GM23248 (cell line): Measurements from ENCODE around the gene RARG. TPM values are rescaled to one million over a fixed set of nuclear protein-coding genes. Genes with fewer than 3 reads are reported as not detected.

Experiments used
- DNase-seq: peaks from one replicate; pipeline ENCODE4 v3.0.0-alpha.2; 2015
- H2AFZ ChIP-seq: fragments of 200-600 bp; sonication (generic); 2 replicates; pipeline ENCODE4 v1.6.1; 2016; ENCODE audit warnings: antibody characterized with exemption
- H3F3A ChIP-seq: fragments of 200-600 bp; sonication (generic); 2 replicates; pipeline ENCODE4 v1.6.1; 2016; ENCODE audit warnings: mild to moderate bottlenecking, antibody characterized with exemption, mixed run types; ENCODE audit not compliant: insufficient read depth
- H3K27ac ChIP-seq: fragments of 200-600 bp; sonication (generic); 2 replicates; pipeline ENCODE4 v1.5.1; 2016; ENCODE audit warnings: mild to moderate bottlenecking
- H3K27me3 ChIP-seq: fragments of 200-600 bp; sonication (generic); replicated peaks from 2 replicates; pipeline ENCODE4 v1.6.1; 2016; ENCODE audit warnings: mild to moderate bottlenecking; ENCODE audit not compliant: insufficient read depth
- H3K36me3 ChIP-seq: fragments of 200-600 bp; sonication (generic); 2 replicates; pipeline ENCODE4 v1.6.1; 2016; ENCODE audit warnings: low read depth, mild to moderate bottlenecking
- H3K4me1 ChIP-seq: fragments of 200-600 bp; sonication (generic); 2 replicates; pipeline ENCODE4 v1.6.1; 2016; ENCODE audit warnings: mild to moderate bottlenecking; ENCODE audit not compliant: insufficient read depth
- H3K4me2 ChIP-seq: fragments of 200-600 bp; sonication (generic); one replicate; pipeline ENCODE4 v1.6.1; 2016; ENCODE audit warnings: mild to moderate bottlenecking; ENCODE audit not compliant: unreplicated experiment
- H3K4me3 ChIP-seq: fragments of 200-600 bp; sonication (generic); 2 replicates; pipeline ENCODE4 v1.5.1; 2016; ENCODE audit warnings: mild to moderate bottlenecking
- H3K79me2 ChIP-seq: fragments of 200-600 bp; sonication (generic); 2 replicates; pipeline ENCODE4 v1.6.1; 2016; ENCODE audit warnings: mild to moderate bottlenecking; ENCODE audit not compliant: insufficient read depth
- H3K9ac ChIP-seq: fragments of 200-600 bp; sonication (generic); 2 replicates; pipeline ENCODE4 v1.6.1; 2016; ENCODE audit warnings: mild to moderate bottlenecking
- H3K9me2 ChIP-seq: fragments of 200-600 bp; sonication (generic); 2 replicates; pipeline ENCODE4 v1.6.1; 2016; ENCODE audit warnings: mixed run types, mild to moderate bottlenecking, moderate library complexity; ENCODE audit not compliant: insufficient read depth
- H3K9me3 ChIP-seq: fragments of 200-600 bp; sonication (generic); one replicate; pipeline ENCODE4 v1.6.1; 2017; ENCODE audit warnings: low read depth
- H4K20me1 ChIP-seq: fragments of 200-600 bp; sonication (generic); 2 replicates; pipeline ENCODE4 v1.6.0; 2016; ENCODE audit not compliant: insufficient read depth
- EZH2 ChIP-seq: fragments of 200-600 bp; sonication (generic); IDR thresholded peaks from 2 replicates; pipeline ENCODE4 v1.6.1; 2018; ENCODE audit warnings: antibody characterized with exemption, mild to moderate bottlenecking; ENCODE audit not compliant: insufficient read depth, poor library complexity, severe bottlenecking
- EZH2phosphoT487 ChIP-seq: fragments of 200-600 bp; sonication (generic); IDR thresholded peaks from 2 replicates; pipeline ENCODE4 v1.6.1; 2018; ENCODE audit warnings: antibody characterized with exemption, moderate library complexity, mild to moderate bottlenecking, low read depth; ENCODE audit not compliant: insufficient read depth
- WGBS, 2 experiments: methylation state at CpG; one replicate each; pipeline ENCODE4 v1.1.6; 2015 to 2017; ENCODE audit warnings: low lambda C conversion rate in 2 of 2, low coverage in 1 of 2; ENCODE audit errors: missing lambda C conversion rate in 2 of 2; 5-methylcytosine and 5-hydroxymethylcytosine counted together
- in situ Hi-C: fragments of 300-500 bp; cut with MboI; formaldehyde crosslinking; loops from 2 replicates; pipeline ENCODE4 v1.15.0; 2020
- polyA plus RNA-seq: library from polyadenylated mRNA; unstranded; fragments of >200 nt; fragmentation: Nextera tagmentation; extraction: Ambion mirVana; gene quantifications from 2 replicates; pipeline ENCODE4 v1.2.1, GENCODE V29; 2016
- total RNA-seq: library from RNA; depleted of rRNA; stranded (reverse); fragments of >200 nt; shearing (Covaris generic); gene quantifications from 2 replicates; pipeline ENCODE4 v1.2.3, GENCODE V29; 2014

The RARG gene
- total and polyA plus RNA-seq, 2 experiments from 2014 or later = 75.3 to 116 TPM

- H3K9me2 ChIP-seq = no peaks in the 10 kb centered on the region
- H3K9me3 ChIP-seq = no peaks in the 10 kb centered on the region
- whole genome bisulfite sequencing, 2 experiments = 92 to 94% methylated on average over 10 of the region's 10 CpGs
- H3K4me3 ChIP-seq = no peak overlapping the region
- H3K9ac ChIP-seq = no peak overlapping the region
- TF ChIP-seq EZH2 (no peak), EZH2phosphoT487 (no peak)
- H3K27ac ChIP-seq = no peak overlapping the region
- no peaks in the 10 kb centered on the region for H3K36me3 ChIP-seq
- H3K4me2 ChIP-seq = no peak overlapping the region
- no peaks in the 10 kb centered on the region for H4K20me1 ChIP-seq
- no peak for DNase-seq
- H3F3A ChIP-seq = no peaks in the 10 kb centered on the region
- in situ Hi-C loops = no loop called here
- no peaks in the 10 kb centered on the region for H3K4me1 ChIP-seq
- no peaks in the 10 kb centered on the region; the same call in 1 of the 2 replicates for H3K27me3 ChIP-seq
- H3K79me2 ChIP-seq = no peaks in the 10 kb centered on the region
- H2AFZ ChIP-seq = no peak overlapping the region
These were observed 7.7 kb upstream of the RARG start for GRCh38 chr12:53239643-53240258.

DNA sequence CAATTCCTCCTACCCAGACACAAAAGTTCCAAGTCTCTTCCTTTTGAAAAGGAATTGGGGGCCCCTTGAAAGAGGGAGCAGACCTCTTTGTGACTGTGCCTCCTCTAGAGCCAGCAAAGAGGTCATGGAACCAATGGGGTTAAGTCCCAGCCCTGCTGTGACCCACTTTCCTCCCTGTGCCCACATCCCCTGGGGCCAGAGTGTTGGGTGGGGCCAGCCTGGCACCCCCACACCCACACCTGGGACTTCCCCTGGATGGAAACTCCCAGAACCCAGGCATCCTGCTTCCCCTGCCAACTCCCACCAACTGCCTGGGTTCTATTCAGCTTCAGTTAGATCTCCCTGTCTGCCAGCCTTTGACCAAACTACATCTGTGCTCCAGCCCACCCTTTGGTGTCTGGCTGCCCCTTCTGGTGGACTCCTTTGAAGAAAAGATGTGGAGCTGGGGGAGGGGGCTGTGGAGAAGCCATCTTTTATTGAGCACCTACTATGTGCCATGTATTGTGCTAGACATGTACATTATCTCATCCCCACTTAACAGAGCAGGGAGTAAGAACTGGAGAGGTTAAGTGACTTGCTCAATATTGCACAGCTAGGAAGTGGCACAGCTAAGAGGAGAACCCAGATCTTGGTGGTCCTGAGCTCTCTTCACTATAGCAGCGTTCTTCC is 4.6 kb upstream of the RARG start:
- Histone ChIP-seq H3K9me3 (no peaks in the 10 kb centered on the region), H3K9ac (no peak overlapping the region), H3K9me2 (no peaks in the 10 kb centered on the region), H4K20me1 (no peaks in the 10 kb centered on the region), H3K79me2 (peaks cover under 1% of the 10 kb centered on the region; the same call in 1 of the 2 replicates), H3K4me1 (peaks cover 21% of the 10 kb centered on the region), H3F3A (peaks cover 4% of the 10 kb centered on the region; the same call in 1 of the 2 replicates), H2AFZ (no peak overlapping the region), H3K4me3 (no peak overlapping the region), H3K27me3 (no peaks in the 10 kb centered on the region), H3K36me3 (no peaks in the 10 kb centered on the region), H3K4me2 (no peak overlapping the region), H3K27ac (no peak overlapping the region)
- 76 to 83% methylated on average over 1 of the region's 1 CpG for WGBS, 2 experiments
- TF ChIP-seq EZH2phosphoT487 (no peak), EZH2 (no peak)
- in situ Hi-C loops = no loop called here
- DNase-seq = no peak

DNA sequence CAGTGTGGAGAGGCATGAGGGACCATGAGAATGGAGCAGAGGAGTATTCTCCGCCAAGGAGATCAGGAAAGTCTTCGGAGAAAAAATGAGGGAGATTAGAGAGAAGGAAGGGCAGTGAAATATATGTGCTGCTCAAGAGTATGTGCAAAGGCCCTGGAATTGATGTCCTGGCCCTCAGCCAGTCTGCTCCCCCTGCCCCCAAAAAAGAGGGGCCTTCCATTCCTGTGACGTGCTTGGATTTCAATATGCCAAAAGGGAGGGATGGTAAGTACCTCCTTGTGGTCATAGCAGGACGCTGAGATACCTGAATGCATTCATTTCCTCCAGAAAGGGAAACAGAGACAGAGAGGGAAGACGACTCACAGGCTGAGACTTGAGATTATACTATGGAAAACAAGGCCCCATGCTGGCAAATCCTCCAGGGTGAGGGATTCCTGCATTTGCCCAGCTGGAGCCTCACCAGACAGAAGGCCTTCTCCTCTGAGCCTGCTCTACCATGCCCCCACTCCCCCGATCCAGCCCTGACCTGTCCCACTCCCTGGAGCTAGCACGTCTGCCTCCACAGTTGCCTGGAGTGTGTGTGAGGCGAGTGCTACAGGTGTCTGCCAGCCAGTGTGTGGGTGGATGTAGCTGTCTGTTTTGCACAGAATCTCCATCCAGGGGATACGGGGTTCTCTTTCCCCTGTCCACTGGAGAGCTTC is 3.9 kb upstream of the RARG start:
- no peaks in the 10 kb centered on the region for H3K36me3 ChIP-seq
- no peak overlapping the region for H2AFZ ChIP-seq
- no peak overlapping the region for H3K9ac ChIP-seq
- peaks cover 25% of the 10 kb centered on the region for H3K4me1 ChIP-seq
- H3K9me2 ChIP-seq = no peaks in the 10 kb centered on the region
- no peak overlapping the region for H3K27ac ChIP-seq
- H4K20me1 ChIP-seq = no peaks in the 10 kb centered on the region
- no peak overlapping the region for H3K4me2 ChIP-seq
- H3K4me3 ChIP-seq = no peak overlapping the region
- 70 to 72% methylated on average over 9 of the region's 9 CpGs for WGBS, 2 experiments
- peaks cover 4% of the 10 kb centered on the region; the same call in 1 of the 2 replicates for H3F3A ChIP-seq
- H3K9me3 ChIP-seq = no peaks in the 10 kb centered on the region
- H3K79me2 ChIP-seq = peaks cover 8% of the 10 kb centered on the region
- in situ Hi-C loops = no loop called here
- DNase-seq = no peak
- no peaks in the 10 kb centered on the region for H3K27me3 ChIP-seq
- TF ChIP-seq EZH2 = no peak
- TF ChIP-seq EZH2phosphoT487 = no peak

DNA sequence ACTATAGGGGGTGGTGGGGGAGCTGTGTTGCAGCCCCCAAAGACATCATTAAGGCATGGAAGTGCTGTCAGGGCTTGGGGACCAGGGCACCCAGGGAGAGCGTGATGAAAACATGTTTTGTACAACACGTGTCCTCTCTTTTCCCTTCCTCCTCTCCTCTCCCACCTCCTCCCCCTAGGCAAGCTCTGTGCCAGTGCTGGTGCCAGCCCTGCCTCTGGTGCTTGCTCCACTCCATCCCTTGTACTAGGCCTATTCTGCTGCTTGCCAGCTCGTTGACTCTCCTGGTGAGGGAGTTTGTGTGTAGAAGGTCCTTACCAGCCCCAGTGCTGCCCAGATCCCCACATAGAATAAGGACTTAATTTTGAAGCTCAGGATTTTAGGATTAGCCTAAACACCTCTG is 3.2 kb upstream of the RARG start:
- 50 to 52% methylated on average over 3 of the region's 3 CpGs for WGBS, 2 experiments
- no peak overlapping the region for H3K9ac ChIP-seq

More for the DNA sequence above, 3.2 kb upstream of the RARG start:
- DNase-seq = no peak
- Histone ChIP-seq H3K4me3 (no peak overlapping the region), H3K9me3 (no peaks in the 10 kb centered on the region), H3K27me3 (no peaks in the 10 kb centered on the region), H2AFZ (no peak overlapping the region), H3K36me3 (no peaks in the 10 kb centered on the region), H3K9me2 (no peaks in the 10 kb centered on the region), H3K4me2 (no peak overlapping the region), H3K27ac (no peak overlapping the region), H4K20me1 (no peaks in the 10 kb centered on the region), H3K4me1 (peaks cover 27% of the 10 kb centered on the region), H3F3A (peaks cover 4% of the 10 kb centered on the region; the same call in 1 of the 2 replicates), H3K79me2 (peaks cover 15% of the 10 kb centered on the region)
- no peak for TF ChIP-seq EZH2
- TF ChIP-seq EZH2phosphoT487 = no peak
- in situ Hi-C loops = no loop called here
